GM19035 (cell line): ENCODE data around the gene GDNF.
"Not testable (repeated sequence)": the region's sequence is repeated elsewhere in the genome, so short reads cannot be mapped to it uniquely, and the experiment has no call there.

ENCODE experiments used
- ATAC-seq: cut with Tn5 transposase; IDR thresholded peaks from one replicate; pipeline ENCODE4 v1.9.1; 2021; ENCODE audit not compliant: unreplicated experiment

Gene GDNF, protein sequence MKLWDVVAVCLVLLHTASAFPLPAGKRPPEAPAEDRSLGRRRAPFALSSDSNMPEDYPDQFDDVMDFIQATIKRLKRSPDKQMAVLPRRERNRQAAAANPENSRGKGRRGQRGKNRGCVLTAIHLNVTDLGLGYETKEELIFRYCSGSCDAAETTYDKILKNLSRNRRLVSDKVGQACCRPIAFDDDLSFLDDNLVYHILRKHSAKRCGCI

DNA sequence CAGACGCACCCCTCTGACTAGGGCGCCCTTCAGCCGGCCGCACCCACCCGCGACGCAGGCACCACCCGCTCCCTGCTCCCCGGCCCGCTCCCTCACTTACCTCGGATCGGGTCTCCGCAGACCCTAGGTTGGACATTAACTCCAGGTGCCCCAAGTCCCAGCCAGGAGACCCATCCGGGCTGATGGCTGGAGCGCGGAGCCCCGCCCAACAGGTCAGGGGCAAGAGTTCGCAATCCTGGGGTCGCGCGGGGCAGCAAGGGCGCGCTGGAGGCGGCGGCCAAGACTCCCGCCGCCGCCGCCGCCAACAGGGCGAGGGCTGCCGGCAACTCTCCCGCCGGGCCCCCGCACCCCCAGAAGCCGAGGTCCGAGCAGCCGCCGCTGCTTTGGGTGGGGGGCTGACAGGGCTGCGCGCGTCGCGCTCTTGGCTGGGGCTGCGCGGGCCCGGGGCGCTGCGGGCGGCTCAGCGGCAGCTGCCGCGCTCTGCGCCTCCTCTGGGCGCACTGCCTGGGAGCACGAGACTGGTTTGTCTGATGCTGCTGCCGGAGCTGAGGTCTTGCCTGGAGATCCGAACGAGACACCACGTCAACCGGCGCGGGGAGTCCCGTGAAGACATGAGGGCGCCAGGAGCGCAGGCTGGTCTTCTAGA is at the start of gene GDNF:
Gene GDNF, minus strand, starts transcription at position 635 of the 646 bp plus-strand sequence. CDS start 5,245 bp downstream, outside the sequence.
- no peak for ATAC-seq

DNA sequence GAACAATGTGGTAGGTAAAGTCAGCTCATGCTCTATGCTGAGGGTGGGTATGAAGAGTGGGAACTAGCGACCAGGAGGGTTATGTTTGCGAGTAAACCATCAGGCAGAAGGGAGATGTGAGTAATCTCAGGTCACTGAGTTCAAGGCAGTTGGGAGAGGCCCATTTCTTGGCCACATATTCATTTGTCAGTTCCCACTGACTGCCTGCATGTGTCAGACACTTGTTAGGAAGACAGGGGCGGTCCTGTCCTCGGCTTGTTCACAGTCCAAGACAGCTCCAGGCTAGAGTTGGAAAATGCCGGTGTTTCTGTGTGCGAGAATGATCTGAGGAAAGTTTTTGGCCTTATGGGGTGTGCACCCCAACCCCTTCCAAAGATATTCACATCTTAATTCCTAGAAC is 48.6 kb upstream of the GDNF start:
- no peak for ATAC-seq

DNA sequence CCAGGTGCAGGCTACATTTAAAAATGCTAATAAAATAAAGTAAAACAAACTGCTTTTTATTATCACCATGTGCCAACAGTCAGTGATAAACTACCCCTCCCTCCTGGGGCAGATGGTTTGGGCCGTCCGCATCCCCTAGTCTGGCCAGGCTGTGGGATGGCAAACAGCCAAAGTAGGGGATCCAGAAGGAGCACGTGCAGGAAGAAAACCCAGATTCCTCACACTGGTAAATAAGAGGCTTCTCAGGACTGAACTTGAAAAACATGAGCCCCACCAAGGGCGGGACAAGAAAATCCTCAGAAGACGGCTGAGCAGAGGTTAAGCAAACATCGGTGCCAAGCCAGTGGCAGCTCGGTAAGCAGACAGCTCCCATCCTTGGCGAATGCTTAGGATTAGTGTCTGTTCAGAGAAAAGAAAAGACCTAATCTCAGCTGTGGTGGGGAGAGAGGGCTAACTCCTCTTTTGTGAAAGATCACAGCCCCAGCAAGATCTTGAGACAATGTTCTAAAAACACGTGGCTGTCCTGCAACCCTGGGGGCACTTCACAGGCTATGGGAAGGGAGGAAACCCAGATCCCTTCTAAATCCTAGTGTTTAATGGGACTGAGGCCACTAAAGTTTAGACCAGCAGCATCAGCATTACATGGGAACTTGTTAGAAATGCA is 46.5 kb upstream of the GDNF start:
- ATAC-seq: no peak

DNA sequence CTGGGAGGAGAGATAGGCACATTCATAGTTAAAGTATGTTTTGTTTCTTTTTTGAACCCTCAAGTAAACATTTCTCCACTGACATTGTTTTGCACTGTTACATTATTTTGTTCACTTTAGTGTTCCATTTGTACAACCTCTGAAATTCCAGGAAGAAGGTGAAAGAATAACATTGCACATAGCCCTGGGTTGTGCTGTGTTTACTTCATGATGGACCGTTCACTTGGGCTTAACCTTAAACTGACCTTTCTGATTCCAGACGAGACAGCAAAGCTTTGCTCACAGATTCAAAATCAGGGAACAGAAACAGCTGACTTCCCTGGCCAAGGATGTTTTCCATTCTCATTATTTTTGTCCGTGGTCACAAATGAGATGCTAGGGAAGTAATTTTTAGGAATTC is 42.8 kb upstream of the GDNF start:
- no peak for ATAC-seq

DNA sequence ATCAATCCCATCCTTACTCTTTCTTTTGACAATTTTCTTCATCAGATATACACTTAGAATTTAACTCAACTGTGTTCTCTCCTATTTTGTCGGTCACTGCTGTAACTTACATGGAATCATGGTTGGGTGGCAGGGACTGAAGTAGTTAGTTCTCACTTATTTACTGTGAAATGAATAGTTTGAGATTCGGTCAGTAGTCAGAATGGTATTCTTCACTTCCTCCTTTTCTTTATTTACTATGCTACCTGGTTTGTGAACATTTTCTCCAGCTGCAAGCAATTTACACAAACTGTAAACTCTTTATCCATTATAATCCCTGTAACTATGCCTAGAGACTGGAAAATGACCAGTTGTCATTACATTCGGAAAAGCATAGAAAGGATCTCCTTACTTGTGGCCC is 41.5 kb upstream of the GDNF start:
- ATAC-seq: peak; percentile 85

DNA sequence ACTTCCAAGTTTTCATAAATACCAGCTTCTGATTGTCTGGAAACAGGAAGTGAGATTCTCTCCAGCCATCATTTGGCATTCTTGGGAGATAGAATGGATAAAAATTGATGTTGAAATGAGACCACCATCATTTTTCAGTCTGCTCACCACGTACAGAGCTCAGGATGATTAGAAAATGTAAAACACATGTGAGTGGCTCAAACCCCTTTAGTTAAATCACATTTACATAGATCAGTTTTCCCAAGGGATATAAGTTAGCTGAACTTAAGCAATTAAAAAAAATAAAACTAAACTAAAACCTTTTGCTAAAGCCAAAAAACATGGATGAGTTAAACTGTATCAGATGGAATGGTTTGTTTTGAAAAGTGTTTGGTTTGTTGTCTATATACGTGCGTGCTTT is 37.1 kb upstream of the GDNF start:
- ATAC-seq: no peak

DNA sequence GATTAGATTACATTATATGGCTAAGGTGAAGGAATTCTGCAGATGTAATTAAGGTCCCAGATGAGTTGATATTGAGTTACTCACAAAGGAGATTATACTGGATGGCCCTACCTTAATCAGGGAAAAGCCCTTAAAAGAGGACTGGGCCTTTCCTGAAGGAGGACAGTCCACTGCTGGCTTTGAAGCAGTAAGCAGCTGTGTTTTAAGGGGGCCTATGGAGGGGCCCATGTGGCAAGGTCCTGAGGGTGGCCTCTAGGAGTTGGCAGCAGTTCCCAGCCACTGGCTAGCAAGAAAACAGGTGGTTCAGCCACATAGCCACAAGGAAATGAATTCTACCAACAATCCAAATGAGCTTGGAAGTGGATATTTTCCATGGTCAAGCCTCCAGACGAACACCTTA is 36.4 kb upstream of the GDNF start:
- no peak for ATAC-seq

DNA sequence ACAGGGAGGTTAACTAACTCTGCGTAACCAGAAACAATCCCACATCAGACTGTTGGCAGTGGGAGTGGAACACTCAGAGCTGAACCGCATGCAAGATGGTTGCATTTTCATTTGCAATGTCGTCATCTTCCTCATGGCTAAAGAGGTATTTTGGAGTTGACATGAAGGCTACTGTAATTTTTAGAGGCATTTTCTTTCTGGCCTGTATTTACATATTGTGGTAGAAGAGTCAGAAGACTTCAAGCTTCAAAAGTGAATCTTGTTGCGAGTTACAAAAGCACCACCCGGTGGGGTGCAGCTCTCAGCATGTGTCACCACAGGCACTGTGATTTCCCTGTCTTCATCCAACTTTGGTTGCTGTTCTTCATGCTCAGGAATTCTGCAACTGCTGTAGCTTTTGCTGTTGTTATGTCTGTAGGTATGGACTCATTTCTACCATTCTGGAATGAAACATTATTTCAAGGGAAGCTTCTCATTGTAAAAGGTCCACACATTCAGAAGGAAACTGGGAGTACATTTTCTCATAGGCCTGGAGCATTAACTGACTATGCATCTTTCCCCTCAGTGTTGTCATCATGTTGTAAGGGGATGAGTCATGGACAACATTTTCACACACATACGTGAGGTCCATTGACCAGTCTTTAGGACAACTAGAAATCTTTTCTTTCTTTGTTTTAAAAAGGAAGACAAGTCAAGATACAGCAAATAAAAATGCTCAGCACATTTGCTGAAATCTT is 35.4 kb upstream of the GDNF start:
- peak; percentile 58 for ATAC-seq

DNA sequence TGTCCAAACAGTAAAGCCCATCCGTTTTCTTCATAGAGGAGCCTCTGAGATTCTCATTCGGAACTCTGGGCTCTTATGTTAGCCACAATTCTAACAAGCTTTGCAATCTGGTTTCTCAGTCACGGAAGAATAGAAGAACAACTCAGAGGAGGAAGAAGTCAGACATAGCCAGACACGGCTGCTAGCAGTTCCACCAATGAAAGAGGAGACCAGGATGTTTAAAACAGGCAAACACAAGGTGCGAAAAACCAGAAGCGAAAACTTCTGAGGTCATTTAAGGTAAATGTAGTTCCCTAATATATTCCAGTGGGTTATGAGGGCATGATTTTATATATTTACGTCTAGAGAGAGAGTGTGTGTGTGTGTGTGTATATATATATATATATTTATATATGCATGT is 34.1 kb upstream of the GDNF start:
- no peak for ATAC-seq

DNA sequence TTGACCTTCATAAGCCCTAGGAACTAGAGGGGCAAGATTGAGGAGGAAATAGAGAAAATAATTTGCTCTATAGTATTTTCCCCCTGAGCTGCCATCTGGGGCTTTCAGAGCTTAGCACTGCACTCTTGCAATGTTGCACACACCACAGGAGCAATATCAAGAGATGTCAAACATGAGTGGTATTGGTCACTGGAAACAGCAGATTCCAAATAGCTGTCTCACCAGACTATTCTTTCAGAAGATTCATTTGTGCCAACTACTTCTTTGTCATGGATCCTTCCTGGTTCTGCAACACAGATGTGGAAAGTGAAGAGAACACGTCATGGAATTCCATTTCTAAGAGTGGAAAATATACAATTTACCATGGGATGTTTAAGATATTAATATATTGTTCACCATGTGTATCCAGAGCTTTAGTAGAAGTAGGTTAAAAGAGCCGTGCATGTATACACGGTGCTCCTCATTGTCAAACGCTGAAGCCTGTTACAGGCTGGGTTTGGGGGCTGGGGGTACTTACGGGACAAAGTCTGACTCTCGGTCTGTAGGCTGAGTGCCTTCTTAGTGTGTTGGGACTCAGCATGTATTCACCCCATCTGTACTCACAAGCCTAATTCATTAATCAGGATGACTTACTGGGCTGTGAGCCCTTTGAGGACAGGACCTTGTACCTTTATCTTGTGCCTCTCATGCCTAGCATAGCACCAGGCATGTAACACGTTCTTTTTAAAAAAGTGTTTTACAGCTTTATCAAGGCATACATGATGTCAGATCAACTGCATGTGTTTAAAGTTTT is 31.4 kb upstream of the GDNF start:
- ATAC-seq: no peak

DNA sequence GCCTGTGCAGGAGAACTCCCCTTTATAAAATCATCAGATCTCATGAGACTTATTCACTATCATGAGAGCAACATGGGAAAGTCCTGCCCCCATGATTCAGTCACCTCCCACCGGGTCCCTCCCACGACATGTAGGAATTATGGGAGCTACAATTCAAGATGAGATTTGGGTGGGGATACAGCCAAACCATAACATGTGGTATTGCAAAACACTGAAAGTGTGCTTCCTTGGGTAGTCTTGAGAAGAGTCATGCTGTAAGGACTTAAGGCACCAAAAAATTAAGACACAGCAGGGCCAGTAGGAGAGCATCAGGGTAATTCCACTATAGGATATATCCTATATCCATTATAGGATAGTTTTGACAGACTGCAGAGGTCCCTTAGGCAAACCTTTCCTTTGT is 29.4 kb upstream of the GDNF start:
- ATAC-seq: no peak

DNA sequence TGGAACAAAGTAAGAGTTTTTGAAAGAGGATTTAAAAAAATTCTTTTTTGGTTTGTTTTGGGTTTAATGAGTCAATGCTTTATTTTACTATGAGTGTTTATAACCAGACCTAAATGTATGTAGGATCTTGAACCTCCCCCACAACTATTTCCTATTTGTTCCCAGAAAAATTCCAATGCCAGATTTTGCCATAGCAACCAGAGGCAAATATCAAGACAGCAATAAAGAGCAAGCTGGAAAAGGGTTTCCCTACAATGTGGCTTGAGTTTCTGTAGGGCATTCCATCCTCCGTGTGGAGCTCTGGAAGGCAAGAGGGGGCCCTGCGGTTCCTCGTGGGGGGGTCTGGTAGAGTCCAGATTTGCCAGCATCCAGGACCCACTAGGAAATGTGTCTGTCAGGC is 27.8 kb upstream of the GDNF start:
- ATAC-seq: no peak

DNA sequence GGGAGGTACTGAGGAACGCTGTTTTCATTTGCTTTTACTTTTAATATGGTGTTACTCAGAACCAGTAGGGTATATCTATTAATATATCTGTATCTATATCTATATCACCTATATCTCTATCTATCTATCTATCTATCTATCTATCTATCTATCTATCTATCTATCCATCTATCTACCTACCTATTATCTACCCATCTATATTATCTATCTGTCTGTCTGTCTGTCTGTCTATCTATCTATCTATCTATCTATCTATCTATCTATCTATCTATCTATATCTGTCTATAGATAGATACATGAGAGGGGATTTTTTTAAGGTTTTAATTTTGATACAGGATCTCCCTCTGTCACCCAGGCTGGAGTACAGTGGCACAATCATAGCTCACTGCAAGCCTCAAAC is 23.1 kb upstream of the GDNF start:
- ATAC-seq: not testable (repeated sequence)

DNA sequence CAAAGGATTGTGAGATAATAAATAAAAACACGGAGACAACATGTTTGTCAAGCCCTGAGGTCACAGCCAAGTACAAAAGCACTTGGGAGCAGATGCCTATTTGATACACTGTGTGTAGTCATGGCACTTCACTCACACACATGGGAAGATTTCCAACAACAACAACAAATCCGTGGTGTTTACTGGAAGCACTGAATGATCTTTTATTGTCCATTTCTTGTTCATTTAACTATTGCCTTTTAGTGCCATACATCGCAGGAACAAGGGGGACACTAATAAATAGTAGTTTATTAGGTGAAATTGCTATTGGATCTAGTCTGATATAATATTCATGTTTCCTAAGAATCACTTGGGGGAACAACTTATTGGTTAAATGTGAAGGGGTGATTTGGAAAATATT is 20.4 kb upstream of the GDNF start:
- no peak for ATAC-seq

DNA sequence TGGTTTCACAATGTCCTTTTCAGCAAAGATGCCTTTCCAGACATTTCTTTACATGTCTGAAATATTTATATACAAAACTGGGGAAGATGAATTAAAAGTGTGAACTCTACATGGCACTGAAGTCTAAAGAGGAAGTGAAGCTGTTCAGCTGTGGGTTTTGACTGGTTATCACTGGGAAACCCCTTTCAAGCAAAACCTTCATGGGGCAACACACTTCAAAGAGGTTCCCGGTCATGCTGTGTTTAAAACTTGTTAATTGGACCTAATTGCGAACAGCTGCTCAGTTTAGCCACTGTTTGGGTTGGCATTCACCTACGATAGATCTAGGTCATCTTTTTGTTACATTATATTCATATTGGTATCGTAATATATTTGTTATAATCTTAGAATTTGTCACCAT is 20.0 kb upstream of the GDNF start:
- peak; percentile 99 for ATAC-seq

DNA sequence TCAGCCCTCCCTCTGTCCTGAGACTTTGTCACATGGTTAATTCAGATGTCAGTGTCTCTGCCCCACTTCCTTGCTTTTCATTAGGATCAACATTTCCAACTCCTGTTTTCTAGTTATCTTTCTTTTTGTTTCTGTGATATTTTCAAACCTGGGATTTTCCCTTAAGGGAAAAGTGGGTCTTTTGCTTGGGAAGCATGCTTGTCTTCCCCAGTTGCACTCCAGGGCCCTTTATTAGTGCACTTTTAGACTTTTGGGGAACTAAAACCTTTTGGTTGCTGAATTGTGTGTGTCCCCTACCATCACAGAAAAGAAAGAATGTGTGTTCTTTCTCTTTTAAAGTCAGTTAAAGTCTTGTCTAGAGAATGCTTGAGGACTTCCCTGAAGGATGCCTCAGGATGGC is 18.4 kb upstream of the GDNF start:
- ATAC-seq: no peak

DNA sequence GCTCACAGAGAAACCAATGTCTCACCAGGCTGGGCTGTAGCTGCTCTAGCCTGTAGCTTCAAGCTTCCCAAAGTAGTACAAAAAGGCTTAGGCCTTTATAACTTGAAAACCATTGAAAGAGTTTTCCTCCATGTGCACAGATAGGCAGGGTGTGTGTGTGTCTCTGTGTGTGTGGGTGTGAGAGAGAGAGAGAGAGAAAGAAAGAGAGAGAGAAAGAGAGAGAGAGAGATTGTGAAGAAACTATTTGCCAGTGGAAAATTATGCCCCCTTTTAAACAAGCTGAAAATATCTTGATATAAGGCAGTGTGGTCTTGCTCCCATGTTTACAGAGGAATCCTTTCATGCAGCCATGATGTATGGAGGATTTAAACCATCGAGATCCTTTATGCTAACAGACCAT is 17.9 kb upstream of the GDNF start:
- no peak for ATAC-seq

DNA sequence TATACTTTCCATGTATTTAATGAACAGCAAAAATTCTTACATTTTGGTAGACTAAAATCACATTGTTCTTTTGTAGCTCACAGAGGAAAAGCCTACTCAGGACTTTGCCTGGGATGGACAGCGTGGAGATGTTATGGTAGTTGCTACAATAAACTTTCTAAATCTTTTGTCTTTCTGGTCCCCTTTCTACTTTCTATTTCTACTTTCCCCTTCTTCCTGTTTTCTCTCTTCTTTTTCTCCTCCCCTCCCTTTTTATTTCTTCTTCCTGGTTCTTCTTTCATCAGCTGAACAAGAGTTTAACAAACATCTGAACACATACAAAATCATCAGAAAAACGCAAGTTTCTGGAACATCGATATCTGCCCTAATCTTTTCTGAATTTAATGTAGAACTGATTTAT is 15.6 kb upstream of the GDNF start:
- ATAC-seq: no peak

DNA sequence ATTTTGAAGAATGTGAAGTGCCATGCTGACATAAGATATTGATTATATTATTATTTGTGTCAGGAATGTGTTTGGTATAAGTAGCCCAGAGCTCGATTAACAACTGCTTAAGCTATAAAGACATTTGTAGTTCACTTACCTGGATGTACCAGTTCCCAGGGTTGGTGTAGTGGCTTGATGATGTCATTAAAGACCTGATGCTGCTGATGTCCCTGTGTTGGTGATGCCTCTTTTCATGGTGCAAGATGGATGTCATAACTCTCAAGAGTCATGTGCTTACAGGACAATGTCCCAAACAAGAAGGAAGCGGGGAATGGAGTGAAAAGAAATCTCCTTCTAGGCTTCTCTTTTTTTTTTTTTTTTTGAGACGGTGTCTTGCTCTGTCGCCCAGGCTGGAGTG is 11.5 kb upstream of the GDNF start:
- ATAC-seq: no peak

DNA sequence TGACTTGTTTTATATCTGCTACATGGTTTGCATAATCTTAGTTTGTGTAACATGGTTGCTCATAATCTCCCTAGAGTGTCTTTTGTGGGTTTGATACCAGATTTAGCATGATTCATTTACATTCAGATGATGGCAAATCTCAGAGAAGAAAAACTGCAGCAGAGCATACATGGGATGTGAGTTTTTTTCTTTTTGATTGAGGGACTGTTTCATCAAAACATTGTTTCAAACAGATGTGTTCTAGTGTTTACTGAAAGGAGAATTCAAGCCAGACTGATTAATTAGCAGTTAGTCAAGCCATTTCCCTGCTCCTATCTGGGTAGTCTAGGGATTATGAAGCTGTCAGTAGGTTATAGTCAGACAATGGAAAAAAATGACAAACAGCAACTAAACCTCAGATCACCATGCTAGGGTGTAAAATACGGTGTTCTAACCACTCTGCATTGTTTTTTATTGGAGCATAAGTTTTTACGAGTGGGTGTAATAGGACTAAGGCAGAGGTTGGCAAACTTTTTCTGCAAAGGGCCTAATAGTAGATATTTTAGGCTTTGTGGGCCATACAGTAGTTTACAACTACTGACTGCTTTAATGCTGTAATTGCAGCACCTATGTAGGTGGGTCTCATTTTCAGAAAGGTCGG is 10.5 kb upstream of the GDNF start:
- no peak for ATAC-seq

DNA sequence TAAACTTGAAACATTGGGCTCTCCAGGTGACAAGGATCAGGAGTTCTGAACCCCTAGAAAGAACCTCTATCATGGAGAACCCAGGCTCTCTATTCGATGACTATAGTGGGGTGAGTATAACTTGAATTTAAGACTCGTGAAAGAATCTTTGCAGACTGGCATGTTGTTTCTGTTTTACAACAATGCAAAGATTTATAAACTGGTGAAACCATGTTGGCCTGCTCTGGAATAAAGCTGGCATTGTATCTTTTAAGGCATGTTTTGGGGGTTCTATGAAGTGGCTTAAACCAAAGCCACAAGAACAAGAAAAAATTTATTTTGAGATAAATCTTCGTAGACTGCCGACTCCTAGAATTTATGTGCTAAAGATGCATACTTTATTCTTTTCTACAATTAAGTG is 9.8 kb upstream of the GDNF start:
- ATAC-seq: no peak
